HFF-Myc (cell line): ENCODE data around the gene RABL2B.

ENCODE experiments used
- DNase-seq: peaks from one replicate; pipeline ENCODE4 v3.0.0-alpha.2; 2011; ENCODE audit warnings: low read depth; ENCODE audit errors: extremely low read depth
- H3K4me3 ChIP-seq: replicated peaks from 2 replicates; pipeline ENCODE4 v1.5.1; 2011; ENCODE audit warnings: low read depth, mild to moderate bottlenecking, control low read depth, low read length
- CTCF ChIP-seq: IDR thresholded peaks from 2 replicates; pipeline ENCODE4 v1.5.1; 2012; ENCODE audit warnings: mild to moderate bottlenecking, low read depth, low read length, control low read depth; ENCODE audit errors: missing control alignments

Gene RABL2B

GRCh38 chr22:50724616-50725015 is 58.8 kb downstream of the RABL2B start:
- no peak for TF ChIP-seq CTCF
- no peak overlapping the region for H3K4me3 ChIP-seq
- no peak for DNase-seq

GRCh38 chr22:50723991-50724390 is 59.4 kb downstream of the RABL2B start:
- no peak for DNase-seq
- TF ChIP-seq CTCF, result no peak

GRCh38 chr22:50722716-50723428 is 60.6 kb downstream of the RABL2B start:
- no peak for DNase-seq
- no peak for TF ChIP-seq CTCF
- H3K4me3 ChIP-seq, result no peak overlapping the region

More at GRCh38 chr22:50723991-50724390, 59.4 kb downstream of the RABL2B start:
- H3K4me3 ChIP-seq, result no peak overlapping the region

GRCh38 chr22:50722048-50722701 is 61.3 kb downstream of the RABL2B start:
- no peak for TF ChIP-seq CTCF
- no peak for DNase-seq
- no peak overlapping the region for H3K4me3 ChIP-seq

- DNase-seq, result no peak
- TF ChIP-seq CTCF, result no peak
- H3K4me3 ChIP-seq, result no peak overlapping the region
Observed at GRCh38 chr22:50721257-50721844, 62.1 kb downstream of the RABL2B start.

- DNase-seq, result no peak
- H3K4me3 ChIP-seq, result no peak overlapping the region
- TF ChIP-seq CTCF, result no peak
Observed at GRCh38 chr22:50720301-50721256, 62.9 kb downstream of the RABL2B start.
